ENCODE results near the gene GPANK1. TPM values are rescaled to one million over a fixed set of nuclear protein-coding genes. Genes with fewer than 3 reads are reported as not detected.

The GPANK1 gene
- total and polyA plus RNA-seq, 2 of the 13 experiments (the other 11 are each of a cell fraction or from before 2014, with no cell fraction given), result 15.4 to 22.8 TPM

- no peak for TF ChIP-seq ZNF768 (CRISPR knock-in tag; IDR thresholded peaks at IDR 0.05)
- TF ChIP-seq MTA1 (CRISPR knock-in tag; IDR thresholded peaks at IDR 0.05; ENCODE audit: borderline replicate concordance), result no peak; the same call in 1 of the 2 replicates
- TF ChIP-seq ZNF264 (CRISPR knock-in tag; IDR thresholded peaks at IDR 0.05), result 0 out of 2 replicates have a peak, but pooled peaks have one; percentile 43
- no peak for TF ChIP-seq ZHX2 (IDR thresholded peaks at IDR 0.05; ENCODE audit: low read depth)
- TF ChIP-seq ZHX2 (CRISPR knock-in tag; IDR thresholded peaks at IDR 0.05; ENCODE audit: borderline replicate concordance), result peak; percentile 56; the same call in 1 of the 2 replicates
- peak; percentile 42; the same call in 1 of the 2 replicates for TF ChIP-seq PAXIP1 (CRISPR knock-in tag; conservative IDR thresholded peaks at IDR 0.05)
- TF ChIP-seq, protein P1, sequence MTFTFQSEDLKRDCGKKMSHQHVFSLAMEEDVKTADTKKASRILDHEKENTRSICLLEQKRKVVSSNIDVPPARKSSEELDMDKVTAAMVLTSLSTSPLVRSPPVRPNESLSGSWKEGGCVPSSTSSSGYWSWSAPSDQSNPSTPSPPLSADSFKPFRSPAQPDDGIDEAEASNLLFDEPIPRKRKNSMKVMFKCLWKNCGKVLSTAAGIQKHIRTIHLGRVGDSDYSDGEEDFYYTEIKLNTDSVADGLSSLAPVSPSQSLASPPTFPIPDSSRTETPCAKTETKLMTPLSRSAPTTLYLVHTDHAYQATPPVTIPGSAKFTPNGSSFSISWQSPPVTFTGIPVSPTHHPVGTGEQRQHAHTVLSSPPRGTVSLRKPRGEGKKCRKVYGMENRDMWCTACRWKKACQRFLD (CRISPR knock-in tag; IDR thresholded peaks at IDR 0.05; ENCODE audit: borderline replicate concordance), result no peak
- TF ChIP-seq ESRRA (CRISPR knock-in tag; IDR thresholded peaks at IDR 0.05; ENCODE audit: low read depth), result 0 out of 2 replicates have a peak, but pooled peaks have one; percentile 75
- TF ChIP-seq, protein P2, sequence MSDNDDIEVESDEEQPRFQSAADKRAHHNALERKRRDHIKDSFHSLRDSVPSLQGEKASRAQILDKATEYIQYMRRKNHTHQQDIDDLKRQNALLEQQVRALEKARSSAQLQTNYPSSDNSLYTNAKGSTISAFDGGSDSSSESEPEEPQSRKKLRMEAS (IDR thresholded peaks at IDR 0.05), result 0 out of 2 replicates have a peak, but pooled peaks have one; percentile 12
- 0 out of 2 replicates have a peak, but pooled peaks have one; percentile 6 for TF ChIP-seq FOSL1 (CRISPR knock-in tag; IDR thresholded peaks at IDR 0.05; ENCODE audit: borderline replicate concordance)
- TF ChIP-seq, protein P3, sequence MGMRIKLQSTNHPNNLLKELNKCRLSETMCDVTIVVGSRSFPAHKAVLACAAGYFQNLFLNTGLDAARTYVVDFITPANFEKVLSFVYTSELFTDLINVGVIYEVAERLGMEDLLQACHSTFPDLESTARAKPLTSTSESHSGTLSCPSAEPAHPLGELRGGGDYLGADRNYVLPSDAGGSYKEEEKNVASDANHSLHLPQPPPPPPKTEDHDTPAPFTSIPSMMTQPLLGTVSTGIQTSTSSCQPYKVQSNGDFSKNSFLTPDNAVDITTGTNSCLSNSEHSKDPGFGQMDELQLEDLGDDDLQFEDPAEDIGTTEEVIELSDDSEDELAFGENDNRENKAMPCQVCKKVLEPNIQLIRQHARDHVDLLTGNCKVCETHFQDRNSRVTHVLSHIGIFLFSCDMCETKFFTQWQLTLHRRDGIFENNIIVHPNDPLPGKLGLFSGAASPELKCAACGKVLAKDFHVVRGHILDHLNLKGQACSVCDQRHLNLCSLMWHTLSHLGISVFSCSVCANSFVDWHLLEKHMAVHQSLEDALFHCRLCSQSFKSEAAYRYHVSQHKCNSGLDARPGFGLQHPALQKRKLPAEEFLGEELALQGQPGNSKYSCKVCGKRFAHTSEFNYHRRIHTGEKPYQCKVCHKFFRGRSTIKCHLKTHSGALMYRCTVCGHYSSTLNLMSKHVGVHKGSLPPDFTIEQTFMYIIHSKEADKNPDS (CRISPR knock-in tag; IDR thresholded peaks at IDR 0.05), result no peak
These were observed 622 bp downstream of the GPANK1 start (continued) for GRCh38 chr6:31663961-31664789.

All from HepG2 (cell line).